GM19035 (cell line): Measurements from ENCODE around the gene FOXL2NB.

Experiments used
- ATAC-seq: cut with Tn5 transposase; IDR thresholded peaks from one replicate; pipeline ENCODE4 v1.9.1; 2021; ENCODE audit not compliant: unreplicated experiment

The FOXL2NB gene

DNA sequence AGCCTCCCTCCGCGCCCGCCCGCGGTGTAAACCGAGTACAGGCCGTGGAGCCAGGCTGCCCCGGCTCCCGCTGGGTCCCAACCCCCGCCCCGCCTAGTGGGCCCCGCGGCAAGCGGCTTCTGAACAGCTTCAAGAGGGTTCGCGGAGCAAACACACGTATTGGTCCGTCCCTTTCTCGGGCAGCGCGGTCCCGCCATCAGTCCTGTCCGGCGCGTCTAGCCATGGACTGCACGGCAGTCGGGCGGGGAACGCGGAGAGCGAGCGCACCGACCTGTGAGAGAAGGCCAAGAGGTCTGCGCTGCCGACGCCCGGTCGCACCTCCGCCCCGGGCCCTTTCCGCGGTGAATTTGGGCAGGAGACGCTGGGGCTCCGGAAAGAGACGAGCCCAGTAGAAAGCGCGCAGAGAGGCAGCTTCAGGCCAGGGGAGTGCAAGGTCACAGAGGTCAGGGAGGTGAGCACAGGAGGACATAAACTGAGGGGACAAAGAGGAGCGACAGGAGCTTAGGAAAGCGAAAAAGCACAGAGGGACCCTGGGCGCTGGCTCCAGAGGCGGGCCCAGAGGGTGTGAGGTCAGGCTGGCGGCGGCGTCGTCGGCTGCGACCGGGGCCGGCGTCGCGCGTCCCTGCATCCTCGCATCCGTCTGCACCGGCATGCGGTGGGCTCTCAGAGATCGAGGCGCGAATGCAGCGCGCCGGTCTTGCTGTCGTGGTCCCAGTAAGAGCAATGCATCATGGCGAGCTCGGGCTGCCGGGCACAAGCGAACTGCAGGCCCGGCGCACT lies 1.9 kb upstream of the FOXL2NB start:
- ATAC-seq: no peak

DNA sequence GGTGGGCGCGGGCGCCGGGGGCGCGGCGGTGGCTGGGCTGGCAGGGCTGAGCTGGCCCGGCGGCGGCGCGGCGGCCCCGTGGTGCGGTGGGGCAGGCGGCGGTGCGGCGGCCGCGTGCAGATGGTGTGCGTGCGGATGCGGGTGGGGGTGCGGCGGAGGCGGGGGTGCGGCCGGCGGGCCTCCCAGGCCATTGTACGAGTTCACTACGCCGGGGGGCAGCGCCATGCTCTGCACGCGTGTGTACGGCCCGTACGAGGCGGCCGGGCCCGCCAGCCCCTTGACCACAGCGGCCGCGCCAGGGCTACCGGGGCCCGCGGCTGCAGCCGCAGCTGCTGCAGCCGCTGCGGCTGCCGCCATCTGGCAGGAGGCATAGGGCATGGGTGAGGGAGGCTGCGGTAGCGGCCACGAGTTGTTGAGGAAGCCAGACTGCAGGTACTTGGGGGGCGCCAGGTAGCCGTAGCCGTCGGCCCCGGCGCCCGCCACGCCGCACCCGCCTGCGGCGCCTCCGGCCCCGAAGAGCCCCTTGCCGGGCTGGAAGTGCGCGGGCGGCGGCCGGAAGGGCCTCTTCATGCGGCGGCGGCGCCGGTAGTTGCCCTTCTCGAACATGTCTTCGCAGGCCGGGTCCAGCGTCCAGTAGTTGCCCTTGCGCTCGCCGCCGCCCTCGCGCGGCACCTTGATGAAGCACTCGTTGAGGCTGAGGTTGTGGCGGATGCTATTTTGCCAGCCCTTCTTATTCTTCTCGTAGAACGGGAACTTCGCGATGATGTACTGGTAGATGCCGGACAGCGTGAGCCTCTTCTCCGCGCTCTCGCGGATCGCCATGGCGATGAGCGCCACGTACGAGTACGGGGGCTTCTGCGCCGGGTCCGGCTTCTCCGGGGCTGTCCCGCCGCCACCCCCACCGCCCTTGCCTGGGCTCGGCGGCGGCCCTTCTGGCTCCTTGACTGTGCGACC lies 1.0 kb upstream of the FOXL2NB start:
- no peak for ATAC-seq

DNA sequence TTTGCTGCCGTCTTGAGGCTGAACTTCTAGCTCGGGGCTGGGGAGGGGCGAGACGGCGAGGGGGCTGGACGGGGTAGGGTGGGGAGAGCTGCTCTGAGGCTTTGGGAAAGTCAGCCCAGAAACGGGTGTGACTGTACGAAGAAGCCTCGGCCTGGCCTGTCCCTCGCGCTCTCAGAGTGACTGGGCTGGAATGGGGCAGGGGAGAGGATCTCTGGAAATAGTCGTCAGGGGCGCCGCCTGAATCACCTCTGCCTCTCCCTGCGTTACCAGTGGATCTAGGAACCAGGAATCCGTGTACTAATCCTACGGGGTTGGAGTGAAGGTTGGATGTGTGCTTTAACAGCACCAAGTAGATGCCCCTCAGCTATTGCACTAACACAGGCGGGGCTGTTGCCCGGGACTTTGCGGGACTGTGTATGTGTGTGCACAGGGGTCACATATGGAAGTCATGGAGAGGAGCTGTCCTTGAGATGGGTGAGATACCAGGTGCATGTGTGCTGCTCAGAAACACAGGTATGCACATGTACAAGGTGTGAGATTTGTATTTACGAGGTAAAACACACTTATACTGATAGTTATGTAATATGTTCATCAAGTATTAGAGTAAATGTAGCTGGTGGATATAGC lies 591 bp downstream of the FOXL2NB start:
- no peak for ATAC-seq

DNA sequence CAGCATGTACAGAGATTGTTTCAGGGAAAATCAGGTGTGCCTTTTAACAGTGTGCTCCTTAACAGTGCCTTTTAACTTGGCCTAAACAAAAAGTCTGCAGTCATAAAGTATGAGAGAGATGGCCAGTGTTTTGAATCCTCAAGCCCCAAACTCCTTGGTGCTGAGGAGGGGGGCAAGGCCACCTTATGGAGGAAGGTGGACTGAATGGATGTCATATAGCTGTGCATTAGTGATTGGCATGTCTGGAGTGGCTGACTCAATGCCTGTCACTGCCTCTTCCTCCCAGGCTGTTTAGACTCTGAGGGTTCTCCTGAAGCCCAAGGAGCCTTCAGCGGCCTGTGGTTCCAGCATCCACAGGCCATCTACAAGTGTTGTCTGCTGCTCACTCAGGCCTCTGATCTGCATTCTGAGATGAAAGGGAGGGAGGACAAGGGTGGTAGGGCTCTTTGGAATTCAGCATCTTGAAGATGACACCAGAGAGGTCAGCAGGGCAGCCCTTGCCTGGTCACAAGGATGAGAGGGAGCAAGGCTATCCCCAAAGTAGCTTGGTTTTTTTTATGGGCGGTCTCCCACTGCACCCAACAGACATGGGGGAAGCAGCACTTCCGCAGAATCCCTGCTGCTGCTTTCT lies 1.5 kb downstream of the FOXL2NB start:
- no peak for ATAC-seq

DNA sequence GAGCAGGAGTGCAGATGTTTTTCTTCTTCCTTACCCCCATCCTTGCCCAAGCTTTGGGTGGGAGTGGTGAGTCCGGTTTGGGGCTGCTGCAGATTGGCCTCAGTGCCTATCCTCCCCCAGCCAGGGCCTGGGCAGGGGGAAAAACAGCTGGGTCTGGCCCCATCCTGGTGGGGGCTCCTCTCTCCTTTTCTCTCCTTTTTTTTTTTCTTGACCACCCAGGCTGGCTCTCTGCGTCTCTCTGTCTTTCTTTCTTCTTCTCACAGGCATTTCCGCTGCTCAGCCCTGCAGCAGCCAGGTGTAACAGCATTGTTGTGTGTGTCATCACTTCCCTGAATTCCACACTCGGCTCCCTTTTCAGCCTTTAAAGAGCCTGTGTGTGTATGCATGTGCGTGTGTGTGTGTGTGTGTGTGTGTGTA lies 2.0 kb downstream of the FOXL2NB start:
- no peak for ATAC-seq

DNA sequence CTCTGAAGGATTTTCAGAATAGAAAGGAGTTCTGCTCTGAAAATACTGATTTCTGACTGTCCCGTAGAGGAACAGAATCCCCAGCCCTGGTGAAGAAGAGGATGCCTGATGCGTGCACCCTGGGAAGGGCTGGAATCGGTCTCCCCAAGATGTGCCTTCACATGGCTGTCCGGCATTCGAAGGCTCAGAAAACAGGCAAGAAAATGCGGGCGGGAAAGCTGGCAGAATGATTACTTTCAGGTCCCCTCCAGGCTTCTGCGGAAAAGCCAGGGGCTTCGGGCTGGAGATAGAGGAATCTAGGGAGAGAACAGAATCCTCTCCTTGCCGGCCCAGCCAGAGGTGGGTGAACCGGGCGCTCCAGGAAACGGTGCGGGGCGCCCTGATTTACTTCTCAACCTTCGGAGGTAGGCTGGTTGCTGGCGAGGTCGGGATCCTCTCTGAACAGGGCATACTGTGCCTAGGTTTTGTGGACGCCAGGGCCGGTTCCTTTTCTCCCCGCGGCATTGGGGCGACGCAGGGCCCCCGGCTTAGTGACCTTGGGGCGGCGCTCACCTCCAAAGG lies 2.5 kb downstream of the FOXL2NB start:
- no peak for ATAC-seq

DNA sequence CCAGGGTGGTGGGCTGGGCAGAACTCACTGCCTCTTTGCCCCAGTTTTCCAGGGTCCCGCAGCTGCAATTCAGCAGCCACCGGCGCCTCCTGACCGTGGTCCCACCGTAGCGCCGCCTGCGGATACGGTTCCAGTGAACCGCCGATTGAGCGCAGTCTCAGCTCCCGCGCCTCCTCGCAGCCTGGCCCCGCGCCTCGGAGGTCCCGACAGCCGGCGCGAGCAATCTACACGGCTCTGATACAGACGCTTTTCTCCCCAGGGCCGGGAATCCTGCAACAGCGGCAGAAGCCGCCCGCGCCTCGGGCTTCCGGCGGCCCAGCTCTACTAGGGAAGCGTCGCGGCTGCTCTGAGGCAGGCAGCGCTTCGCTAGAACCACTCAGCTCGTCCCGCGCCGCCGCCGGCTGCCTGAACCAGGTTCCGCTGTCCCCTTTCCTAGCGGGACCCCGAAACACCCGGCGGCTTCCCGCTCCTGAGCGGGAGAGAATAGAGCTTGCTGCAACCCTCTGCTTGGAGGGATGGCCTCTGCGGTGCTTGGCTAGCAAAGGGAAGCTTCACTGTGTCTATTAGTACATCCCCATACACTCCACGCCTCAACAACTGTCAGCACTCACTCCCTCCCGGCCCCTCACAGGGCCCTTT lies 3.1 kb downstream of the FOXL2NB start:
- no peak for ATAC-seq

DNA sequence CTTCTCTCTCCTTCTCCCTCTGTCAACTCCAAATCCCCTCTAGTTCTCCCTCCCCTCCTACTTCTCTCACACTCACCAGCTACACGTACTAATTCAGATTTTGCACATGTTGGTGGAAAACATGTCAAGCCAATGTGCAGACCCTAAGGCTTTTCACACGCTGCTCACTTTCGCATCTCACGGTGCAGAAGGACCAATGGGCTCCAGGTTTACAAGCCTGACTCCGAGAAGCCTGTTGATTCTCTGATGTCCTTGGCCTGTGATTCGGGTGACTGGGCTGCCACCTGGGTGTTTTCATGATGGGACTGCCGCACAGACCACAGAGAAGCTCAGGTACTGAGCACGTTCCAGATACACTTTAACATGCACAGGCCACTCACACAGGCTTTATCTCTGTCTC lies 3.7 kb downstream of the FOXL2NB start:
- ATAC-seq: no peak

DNA sequence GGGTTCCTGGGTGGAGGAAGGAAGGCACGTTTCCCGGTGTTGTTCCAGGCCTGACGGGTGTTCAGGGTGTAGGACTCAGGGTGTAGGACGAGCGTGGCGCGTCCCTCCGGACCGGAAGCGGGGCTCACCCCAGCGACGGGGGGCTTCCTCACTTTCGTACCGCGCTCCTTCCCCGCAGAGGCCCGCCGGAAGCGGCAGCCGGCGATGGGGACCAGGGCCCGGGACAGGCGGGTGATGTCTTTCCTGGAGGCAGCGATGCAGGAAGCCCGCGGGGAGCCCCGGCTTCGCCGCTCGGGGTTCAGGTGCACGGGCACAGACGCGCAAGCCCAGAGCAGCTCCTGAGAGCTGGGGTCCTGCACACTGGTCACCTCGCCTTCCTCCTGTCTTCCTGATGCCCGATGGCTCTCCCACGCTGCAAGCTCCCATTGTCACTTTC lies 13.4 kb downstream of the FOXL2NB start:
- ATAC-seq: no peak

DNA sequence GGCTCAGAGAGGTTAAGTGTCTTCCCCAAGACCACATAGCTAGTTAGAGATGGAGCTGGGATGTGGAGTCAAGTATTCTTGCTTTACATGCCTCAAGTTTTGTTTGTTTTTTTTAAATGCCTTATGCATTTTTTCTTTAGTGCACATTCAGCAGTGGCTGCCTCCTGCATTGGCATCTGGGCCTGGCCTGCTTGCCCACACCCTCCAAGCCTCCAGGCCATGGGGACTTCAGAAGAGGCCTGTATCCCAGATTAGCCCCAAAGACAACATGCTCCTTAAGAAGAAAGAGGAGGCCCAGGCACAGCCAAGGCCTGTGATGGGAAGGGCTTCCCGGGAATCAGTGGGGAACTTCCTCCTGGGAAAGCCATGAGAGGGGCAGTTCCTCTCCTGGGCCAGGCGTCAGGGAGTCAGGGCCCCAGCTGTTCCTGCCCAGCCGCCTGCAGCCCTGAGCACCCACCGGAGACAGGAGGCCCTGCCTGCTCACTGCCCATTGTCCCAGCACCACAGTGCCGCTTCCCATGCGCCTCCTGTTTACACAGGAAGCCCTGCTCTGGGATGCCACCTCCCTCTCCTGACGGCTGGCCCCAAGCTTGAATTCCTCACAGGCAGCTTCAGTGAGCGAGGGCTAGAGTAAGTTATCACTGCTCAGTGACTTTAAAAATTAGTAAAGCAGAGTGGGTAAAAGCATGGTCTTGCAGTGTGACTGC lies 16.0 kb downstream of the FOXL2NB start:
- ATAC-seq: no peak

DNA sequence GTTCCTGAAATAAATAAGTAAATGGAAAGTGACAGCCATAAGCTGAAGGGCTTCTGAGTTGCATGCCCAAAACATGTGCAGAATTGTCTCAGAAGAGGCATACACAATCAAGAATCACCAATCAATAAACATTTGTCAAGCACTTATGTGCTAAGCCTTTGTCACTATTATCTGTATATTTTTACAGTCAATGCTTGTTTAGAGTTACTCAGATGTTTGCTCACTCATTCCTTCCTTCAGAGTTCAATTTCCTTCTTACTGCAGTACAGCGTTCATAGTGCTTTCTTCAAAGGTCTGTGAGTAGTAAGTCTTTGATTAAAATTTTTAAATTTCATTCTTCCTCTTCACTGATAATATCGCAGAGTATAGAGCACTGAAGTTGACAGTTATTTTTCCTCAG lies 17.2 kb downstream of the FOXL2NB start:
- ATAC-seq: no peak

DNA sequence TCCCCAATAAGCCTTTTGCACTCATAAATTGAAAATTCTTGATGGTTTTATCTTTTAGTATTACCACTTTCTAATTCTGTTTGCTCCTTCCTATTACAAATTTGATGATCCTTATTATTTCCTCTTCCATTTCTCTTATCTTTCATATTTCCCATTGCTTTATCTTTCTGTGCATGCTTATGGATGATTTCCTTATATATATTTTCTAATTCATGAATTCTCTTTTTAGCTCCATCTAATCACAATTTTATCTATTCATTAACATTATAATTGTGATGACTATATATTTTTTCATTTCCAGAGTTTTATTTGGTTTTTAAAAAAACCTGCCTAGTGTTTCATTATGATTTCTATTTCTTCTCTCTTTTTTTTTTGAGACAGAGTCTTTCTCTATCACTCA lies 17.9 kb downstream of the FOXL2NB start:
- ATAC-seq: no peak

DNA sequence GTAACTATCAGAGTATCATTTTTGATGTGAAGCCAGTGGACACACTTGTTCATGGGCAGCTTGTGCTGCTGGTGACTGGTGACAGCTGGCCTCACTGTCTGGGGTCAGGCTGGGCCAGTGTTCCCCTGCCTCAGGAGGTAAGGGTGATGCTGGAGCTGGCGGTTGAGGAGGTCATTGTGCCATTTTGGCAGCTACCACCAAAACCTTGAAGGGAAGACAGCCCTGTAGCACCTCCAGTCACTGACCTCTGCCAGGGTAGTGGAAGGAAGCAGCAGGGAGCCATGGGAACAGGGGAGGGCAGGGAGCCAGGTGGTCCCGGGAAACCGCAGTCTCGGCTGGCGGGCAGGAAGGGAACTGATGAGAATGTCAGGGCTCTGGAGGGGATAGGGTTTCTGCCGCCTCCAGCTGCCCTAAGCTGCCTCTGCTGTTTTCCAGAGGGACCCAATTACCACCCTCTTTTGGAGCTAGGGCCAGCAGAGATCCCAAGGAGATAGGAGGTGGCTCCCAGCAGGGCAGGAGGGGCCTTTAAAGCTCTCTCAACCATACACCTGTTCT lies 24.8 kb downstream of the FOXL2NB start:
- no peak for ATAC-seq

DNA sequence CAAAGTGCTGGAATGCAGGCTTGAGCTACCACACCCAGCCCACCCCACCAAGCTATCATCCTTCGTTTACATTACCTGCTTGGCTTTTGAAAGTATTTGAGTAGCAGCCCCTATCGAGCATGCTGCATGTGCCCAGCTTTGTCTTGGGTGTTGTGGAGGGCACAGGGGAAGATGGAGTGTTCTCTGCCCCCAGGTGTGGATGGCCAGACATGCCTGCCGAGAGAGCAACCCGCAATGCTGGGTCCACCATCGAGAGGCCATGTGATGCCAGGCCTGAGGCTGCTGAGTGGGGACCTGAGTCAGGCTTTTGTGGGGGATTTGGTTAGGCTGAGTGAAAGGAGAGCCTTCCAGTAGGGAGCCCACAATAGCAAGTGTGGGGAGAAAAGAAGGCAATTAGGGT lies 25.9 kb downstream of the FOXL2NB start:
- ATAC-seq: no peak

DNA sequence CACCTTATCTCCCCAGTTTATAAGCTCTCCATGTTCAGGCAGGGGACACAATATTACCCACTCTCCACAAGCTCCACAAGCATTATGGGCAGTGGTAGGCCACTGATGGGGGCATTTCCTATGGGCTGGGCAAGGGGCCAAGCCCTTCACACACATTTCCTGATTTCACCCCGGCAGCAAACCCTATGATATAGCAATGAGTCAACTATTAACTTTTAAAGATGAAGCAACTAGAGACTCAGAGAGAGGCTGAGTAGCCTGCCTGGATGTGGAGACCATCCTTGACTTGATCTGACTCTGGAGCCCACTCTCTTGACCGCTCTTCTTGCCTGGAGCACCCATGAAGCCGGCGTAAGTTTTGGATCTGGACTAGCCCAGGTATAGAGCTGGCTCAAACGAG lies 27.4 kb downstream of the FOXL2NB start:
- ATAC-seq: no peak

DNA sequence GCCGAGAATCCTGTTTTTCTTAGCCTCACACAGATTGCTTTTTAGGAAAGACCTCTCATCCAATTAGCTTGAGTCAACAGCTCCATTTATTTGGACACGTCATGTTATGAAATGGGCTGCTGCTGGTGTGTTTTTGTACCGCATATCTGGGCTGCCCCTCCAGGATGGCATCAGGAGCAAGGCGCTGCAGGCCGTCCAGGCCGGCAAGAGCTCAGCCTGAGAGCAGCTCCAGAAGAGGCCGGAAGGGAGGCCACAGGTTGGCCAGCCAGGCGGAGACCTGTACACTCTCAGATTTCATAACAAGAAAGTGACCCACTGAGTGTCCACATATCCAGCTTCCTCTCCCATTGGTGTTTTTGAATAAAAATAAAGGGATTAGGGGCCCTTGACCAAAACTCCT lies 28.3 kb downstream of the FOXL2NB start:
- ATAC-seq: no peak

DNA sequence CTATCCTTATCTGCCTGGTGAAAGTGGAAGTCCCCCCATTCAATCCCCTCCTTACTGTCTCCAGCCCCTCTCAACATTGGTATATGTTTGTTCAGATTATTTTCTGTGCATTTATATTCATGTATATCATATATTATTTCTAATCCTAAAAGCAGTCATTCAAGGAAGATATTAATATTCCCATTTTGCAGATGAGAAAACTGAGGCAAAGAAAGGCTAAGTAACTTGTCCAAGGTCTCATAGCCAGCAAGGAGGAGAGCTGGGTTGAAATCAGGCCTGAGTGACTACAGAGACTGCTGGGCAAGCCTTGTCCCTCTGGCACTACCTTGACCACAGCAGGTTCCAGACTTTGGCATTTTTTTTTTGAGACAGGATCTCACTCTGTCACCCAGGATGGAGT lies 29.0 kb downstream of the FOXL2NB start:
- ATAC-seq: no peak

DNA sequence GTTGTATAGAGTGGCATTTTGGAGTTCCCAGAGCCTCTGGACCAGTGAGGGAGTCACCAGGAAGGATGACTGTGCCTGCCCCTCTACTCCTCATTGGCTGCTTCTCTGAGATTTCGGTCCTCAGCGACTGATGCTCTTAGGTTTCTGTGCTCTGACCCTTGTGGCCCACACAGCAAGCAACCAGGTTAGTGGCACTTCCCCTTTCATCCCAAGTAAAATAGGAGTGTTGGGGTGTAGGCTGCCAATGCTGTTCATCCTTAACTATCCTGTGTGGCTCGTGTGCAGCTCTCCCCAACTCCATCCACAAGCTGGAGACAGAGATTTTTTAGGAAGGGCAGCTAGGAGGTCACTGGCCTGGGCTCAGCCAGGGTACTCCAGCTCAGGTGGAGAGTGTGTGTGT lies 37.8 kb downstream of the FOXL2NB start:
- ATAC-seq: no peak

DNA sequence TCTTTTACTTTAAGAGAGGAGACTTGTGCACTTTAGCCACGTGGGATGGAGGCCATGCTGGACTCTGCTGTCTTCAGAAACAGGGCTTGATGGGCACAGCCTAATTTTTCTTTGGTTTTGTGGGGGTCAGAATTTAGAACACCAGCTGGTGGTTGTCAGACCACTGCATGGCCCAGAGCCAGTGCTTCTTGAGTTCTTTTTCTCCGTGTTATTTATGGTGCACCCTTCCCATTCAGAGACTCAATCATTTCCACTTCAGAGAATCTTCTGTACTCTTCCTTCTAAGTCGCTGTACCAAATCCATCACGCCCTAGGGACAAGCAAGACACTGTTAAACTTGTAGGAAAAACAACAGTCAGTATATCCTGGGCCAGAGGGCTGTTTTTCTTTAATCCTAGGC lies 38.9 kb downstream of the FOXL2NB start:
- no peak for ATAC-seq
